ENCODE results near the gene INTS11.

DNA sequence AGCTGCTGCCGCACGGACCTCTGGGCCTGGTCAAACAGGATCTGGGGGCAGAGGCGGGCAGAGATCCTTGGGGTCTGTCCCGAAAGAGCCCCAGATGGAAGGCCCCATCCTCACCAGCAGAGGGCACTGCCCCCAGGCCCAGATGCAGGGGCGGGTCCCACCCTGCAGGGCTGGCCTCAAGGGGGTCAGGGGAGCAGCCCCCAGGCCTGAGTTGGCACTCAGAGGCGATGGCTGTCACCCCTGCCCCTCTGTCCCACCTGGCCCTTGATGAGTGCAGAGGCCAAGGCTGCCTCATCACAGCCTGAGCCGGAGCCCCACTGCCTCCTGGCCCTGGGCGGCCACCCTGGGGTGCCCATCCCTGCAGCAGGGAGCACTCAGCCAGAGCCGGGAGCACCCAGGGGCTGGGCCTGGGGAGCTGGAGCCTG lies 22.4 kb downstream of the INTS11 start:
- TF ChIP-seq, protein P1, sequence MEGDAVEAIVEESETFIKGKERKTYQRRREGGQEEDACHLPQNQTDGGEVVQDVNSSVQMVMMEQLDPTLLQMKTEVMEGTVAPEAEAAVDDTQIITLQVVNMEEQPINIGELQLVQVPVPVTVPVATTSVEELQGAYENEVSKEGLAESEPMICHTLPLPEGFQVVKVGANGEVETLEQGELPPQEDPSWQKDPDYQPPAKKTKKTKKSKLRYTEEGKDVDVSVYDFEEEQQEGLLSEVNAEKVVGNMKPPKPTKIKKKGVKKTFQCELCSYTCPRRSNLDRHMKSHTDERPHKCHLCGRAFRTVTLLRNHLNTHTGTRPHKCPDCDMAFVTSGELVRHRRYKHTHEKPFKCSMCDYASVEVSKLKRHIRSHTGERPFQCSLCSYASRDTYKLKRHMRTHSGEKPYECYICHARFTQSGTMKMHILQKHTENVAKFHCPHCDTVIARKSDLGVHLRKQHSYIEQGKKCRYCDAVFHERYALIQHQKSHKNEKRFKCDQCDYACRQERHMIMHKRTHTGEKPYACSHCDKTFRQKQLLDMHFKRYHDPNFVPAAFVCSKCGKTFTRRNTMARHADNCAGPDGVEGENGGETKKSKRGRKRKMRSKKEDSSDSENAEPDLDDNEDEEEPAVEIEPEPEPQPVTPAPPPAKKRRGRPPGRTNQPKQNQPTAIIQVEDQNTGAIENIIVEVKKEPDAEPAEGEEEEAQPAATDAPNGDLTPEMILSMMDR (IDR thresholded peaks at IDR 0.05): no peak
- TF ChIP-seq POLR2AphosphoS5 (IDR thresholded peaks at IDR 0.05): no peak

Measured in breast epithelium (tissue), 3 donors.